Right cardiac atrium (tissue), 5 donors: ENCODE measurements around the gene CBLN3. TPM values are rescaled to one million over a fixed set of nuclear protein-coding genes. Genes with fewer than 3 reads are reported as not detected.
"Not testable (repeated sequence)": the region's sequence is repeated elsewhere in the genome, so short reads cannot be mapped to it uniquely, and the experiment has no call there.

Source experiments
- ATAC-seq, 2 donors: fragments of 200-7000 bp; cut with Tn5 transposase; one replicate each; pipeline versions ENCODE4 v1.8.0 to v1.9.1; 2020; ENCODE audit warnings: moderate library complexity in 2 of 2, mild to moderate bottlenecking in 1 of 2
- DNase-seq, 3 donors: peaks; one replicate each; pipeline ENCODE4 v3.0.0-alpha.2; 2020
- H3K27ac ChIP-seq: one replicate; pipeline ENCODE4 v1.5.1; 2013; ENCODE audit warnings: mild to moderate bottlenecking, low read length, control low read depth, moderate library complexity
- H3K27me3 ChIP-seq: one replicate; pipeline ENCODE4 v1.6.1; 2013; ENCODE audit not compliant: control insufficient read depth, insufficient read depth
- H3K4me1 ChIP-seq: one replicate; pipeline ENCODE4 v1.6.1; 2013; ENCODE audit warnings: low read length; ENCODE audit not compliant: control insufficient read depth, insufficient read depth
- H3K4me3 ChIP-seq: one replicate; pipeline ENCODE4 v1.5.1; 2013; ENCODE audit warnings: low read length, control low read depth
- H3K9me3 ChIP-seq: one replicate; pipeline ENCODE4 v1.6.1; 2013; ENCODE audit warnings: low read length; ENCODE audit not compliant: control insufficient read depth
- WGBS: extraction: QIAGEN DNeasy Blood & Tissue Kit; methylation state at CpG from one replicate; pipeline ENCODE4 v1.1.7; 2013; 5-methylcytosine and 5-hydroxymethylcytosine counted together
- intact Hi-C, 4 donors: fragments of 100-400 bp; cut with DNase I; formaldehyde crosslinking; loops; one replicate each; pipeline versions ENCODE4 v1.11.0 to v1.14.0; 2022 to 2023
- polyA plus RNA-seq: library from polyadenylated mRNA; stranded (reverse); fragments of 200-250 nt; gene quantifications from one replicate; pipeline ENCODE4 v1.2.3, GENCODE V29; 2013
- total RNA-seq, 4 donors: library from RNA; stranded (reverse); fragmentation: NEBNext Ultra II Directional; extraction: Animal tissue kit (Norgen Biotek cat#: 25700); gene quantifications; one replicate each; pipeline ENCODE4 v1.2.1, GENCODE V29; 2021
- donor health status: healthy with polysubstance abuse.
- donor health status: DM: no; HTN: yes; CAD: no.
- donor health status: DM: no; HTN: no; CAD: no.
- donor health status: DM: no; HTN: yes; CAD: no; lungs with severe emphysema.
- donor health status: DM: yes; HTN: yes; CAD: no.

Gene CBLN3
- total and polyA plus RNA-seq, 5 donors = 1.3 to 3.1 (median 2.5) TPM

- no peaks in the 10 kb centered on the region for H3K4me1 ChIP-seq
- H3K27me3 ChIP-seq = no peaks in the 10 kb centered on the region
- intact Hi-C loops = no loop called here
- H3K4me3 ChIP-seq = no peak overlapping the region
- H3K9me3 ChIP-seq = no peaks in the 10 kb centered on the region
- no peak overlapping the region for H3K27ac ChIP-seq
- ATAC-seq (peak in 1 of 2 donors; percentile 29), DNase-seq (no peak)
- 74% methylated on average over 1 of the region's 1 CpG for WGBS
These were observed 29.3 kb upstream of the CBLN3 start for GRCh38 chr14:24458736-24459135.

GRCh38 chr14:24456980-24457379, 27.5 kb upstream of the CBLN3 start:
- Histone ChIP-seq H3K4me1 (no peaks in the 10 kb centered on the region), H3K27ac (no peak overlapping the region), H3K9me3 (no peaks in the 10 kb centered on the region), H3K27me3 (no peaks in the 10 kb centered on the region), H3K4me3 (no peak overlapping the region)
- ATAC-seq (no peak), DNase-seq (no peak)
- intact Hi-C loops = no loop called here

- ATAC-seq, H3K4me1 ChIP-seq, DNase-seq, H3K9me3 ChIP-seq, H3K4me3 ChIP-seq, H3K27ac ChIP-seq, H3K27me3 ChIP-seq, intact Hi-C loops: not testable (repeated sequence)
- 89% methylated on average over 2 of the region's 2 CpGs for WGBS
These were observed 21.4 kb upstream of the CBLN3 start for GRCh38 chr14:24450828-24451227.

- WGBS = 5% methylated on average over 7 of the region's 7 CpGs
- H3K4me3 ChIP-seq = peak overlapping the region; percentile 80
- ATAC-seq = no peak
- intact Hi-C loops = no loop called here
- H3K27ac ChIP-seq = peak overlapping the region; percentile 69
- DNase-seq = no peak
- H3K4me1 ChIP-seq = no peaks in the 10 kb centered on the region
- H3K27me3 ChIP-seq = no peaks in the 10 kb centered on the region
- no peaks in the 10 kb centered on the region for H3K9me3 ChIP-seq
These were observed 13.7 kb upstream of the CBLN3 start for GRCh38 chr14:24443053-24443665.

- peak; percentile 97 to 98 (median 98) for DNase-seq
- ATAC-seq = peak; percentile 92 to 94
- Histone ChIP-seq H3K9me3 (no peaks in the 10 kb centered on the region), H3K4me1 (no peaks in the 10 kb centered on the region), H3K27me3 (no peaks in the 10 kb centered on the region), H3K27ac (peak within 1 kb of the TSS; percentile 100), H3K4me3 (peak within 1 kb of the TSS; percentile 80)
- intact Hi-C loops = no loop called here
- under 1% methylated on average over 52 of the region's 52 CpGs for WGBS
These were observed 13.0 kb upstream of the CBLN3 start, which contains the start of gene SDR39U1 for GRCh38 chr14:24442240-24443052. TSS of gene SDR39U1 (minus strand) at chr14:24442776. CDS start at chr14:24442769, 7 bp downstream.

- Histone ChIP-seq H3K4me3 (peak overlapping the region; percentile 66), H3K27ac (peak overlapping the region; percentile 100), H3K27me3 (no peaks in the 10 kb centered on the region), H3K9me3 (no peaks in the 10 kb centered on the region), H3K4me1 (no peaks in the 10 kb centered on the region)
- intact Hi-C loops = no loop called here
- DNase-seq (no peak), ATAC-seq (no peak)
- 1% methylated on average over 12 of the region's 12 CpGs for WGBS
These were observed 12.4 kb upstream of the CBLN3 start for GRCh38 chr14:24441904-24442239.

GRCh38 chr14:24441485-24441884, 12.0 kb upstream of the CBLN3 start:
- Histone ChIP-seq H3K4me3 (peak overlapping the region; percentile 66), H3K4me1 (no peaks in the 10 kb centered on the region), H3K9me3 (no peaks in the 10 kb centered on the region), H3K27me3 (no peaks in the 10 kb centered on the region), H3K27ac (peak overlapping the region; percentile 100)
- DNase-seq (peak in 1 of 3 donors; percentile 57), ATAC-seq (no peak)
- 49% methylated on average over 5 of the region's 5 CpGs for WGBS
- intact Hi-C loops = no loop called here

- intact Hi-C loops = no loop called here
- Histone ChIP-seq H3K4me3 (no peak overlapping the region), H3K9me3 (no peaks in the 10 kb centered on the region), H3K4me1 (no peaks in the 10 kb centered on the region), H3K27ac (no peak overlapping the region), H3K27me3 (no peaks in the 10 kb centered on the region)
- DNase-seq (no peak), ATAC-seq (no peak)
- WGBS = 81% methylated on average over 8 of the region's 8 CpGs
These were observed 11.3 kb upstream of the CBLN3 start for GRCh38 chr14:24440606-24441399.

- Histone ChIP-seq H3K27me3 (no peaks in the 10 kb centered on the region), H3K4me1 (no peaks in the 10 kb centered on the region), H3K9me3 (no peaks in the 10 kb centered on the region), H3K4me3 (no peak overlapping the region), H3K27ac (no peak overlapping the region)
- DNase-seq = peak; percentile 31 to 66 (median 65)
- no peak for ATAC-seq
- 70% methylated on average over 15 of the region's 15 CpGs for WGBS
- intact Hi-C loops = loop anchor here in 2 of 4 donors (5.0 to 10.0 kb wide), 2 partner anchors 75 to 108 kb away; partner anchors contain the start of gene NFATC4 (in 1 of the 2)
These were observed 10.6 kb upstream of the CBLN3 start for GRCh38 chr14:24439830-24440605.

- Histone ChIP-seq H3K27ac (no peak overlapping the region), H3K4me1 (no peaks in the 10 kb centered on the region), H3K4me3 (no peak overlapping the region), H3K9me3 (no peaks in the 10 kb centered on the region), H3K27me3 (no peaks in the 10 kb centered on the region)
- intact Hi-C loops = loop anchor here in 2 of 4 donors (5.0 to 10.0 kb wide), 2 partner anchors 74 to 107 kb away; partner anchors contain the start of gene NFATC4 (in 1 of the 2)
- 45% methylated on average over 1 of the region's 1 CpG for WGBS
- ATAC-seq = no peak
- no peak for DNase-seq
These were observed 9.8 kb upstream of the CBLN3 start for GRCh38 chr14:24439257-24439656.
